Measurements from ENCODE around the gene TPO. TPM values are rescaled to one million over a fixed set of nuclear protein-coding genes. Genes with fewer than 3 reads are reported as not detected.

Gene TPO
- polyA plus RNA-seq, 1 donor from 2014 or later: not detected

DNA sequence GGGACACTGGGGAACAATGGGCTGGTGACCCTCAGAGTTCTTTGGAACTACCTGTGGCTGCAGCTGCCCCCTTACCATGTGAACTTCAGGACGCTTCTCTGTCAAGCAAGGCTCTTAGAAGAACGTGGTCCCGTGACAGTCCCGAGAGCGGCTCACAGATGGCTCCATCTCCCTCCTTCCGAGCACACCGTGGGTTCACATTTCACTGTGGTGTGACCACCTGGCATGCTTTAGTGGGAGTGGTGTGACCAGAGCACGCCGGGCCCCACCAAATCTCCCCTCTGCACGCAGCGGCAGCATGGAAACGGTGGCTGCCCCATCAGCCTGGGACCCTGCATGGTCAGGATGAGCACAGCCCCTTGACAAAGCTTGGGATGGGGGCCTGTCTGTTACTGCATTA lies 9.7 kb upstream of the TPO start:
- H3K27ac ChIP-seq (ENCODE audit: low read length): no peak overlapping the region
- TF ChIP-seq EZH2 (IDR thresholded peaks at IDR 0.05; ENCODE audit: borderline replicate concordance, insufficient read depth, low read length, poor library complexity, severe bottlenecking): no peak
- TF ChIP-seq POLR2AphosphoS5 (IDR thresholded peaks at IDR 0.05): no peak
- no peak for TF ChIP-seq TAF1 (IDR thresholded peaks at IDR 0.05; ENCODE audit: low read depth)
- no peak for TF ChIP-seq RAD21 (conservative IDR thresholded peaks at IDR 0.05)
- no peak for TF ChIP-seq MXI1 (conservative IDR thresholded peaks at IDR 0.05; ENCODE audit: poor library complexity, severe bottlenecking)
- TF ChIP-seq, protein P1, sequence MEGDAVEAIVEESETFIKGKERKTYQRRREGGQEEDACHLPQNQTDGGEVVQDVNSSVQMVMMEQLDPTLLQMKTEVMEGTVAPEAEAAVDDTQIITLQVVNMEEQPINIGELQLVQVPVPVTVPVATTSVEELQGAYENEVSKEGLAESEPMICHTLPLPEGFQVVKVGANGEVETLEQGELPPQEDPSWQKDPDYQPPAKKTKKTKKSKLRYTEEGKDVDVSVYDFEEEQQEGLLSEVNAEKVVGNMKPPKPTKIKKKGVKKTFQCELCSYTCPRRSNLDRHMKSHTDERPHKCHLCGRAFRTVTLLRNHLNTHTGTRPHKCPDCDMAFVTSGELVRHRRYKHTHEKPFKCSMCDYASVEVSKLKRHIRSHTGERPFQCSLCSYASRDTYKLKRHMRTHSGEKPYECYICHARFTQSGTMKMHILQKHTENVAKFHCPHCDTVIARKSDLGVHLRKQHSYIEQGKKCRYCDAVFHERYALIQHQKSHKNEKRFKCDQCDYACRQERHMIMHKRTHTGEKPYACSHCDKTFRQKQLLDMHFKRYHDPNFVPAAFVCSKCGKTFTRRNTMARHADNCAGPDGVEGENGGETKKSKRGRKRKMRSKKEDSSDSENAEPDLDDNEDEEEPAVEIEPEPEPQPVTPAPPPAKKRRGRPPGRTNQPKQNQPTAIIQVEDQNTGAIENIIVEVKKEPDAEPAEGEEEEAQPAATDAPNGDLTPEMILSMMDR (IDR thresholded peaks at IDR 0.05; ENCODE audit: poor library complexity, severe bottlenecking): no peak
- TF ChIP-seq, protein P2, sequence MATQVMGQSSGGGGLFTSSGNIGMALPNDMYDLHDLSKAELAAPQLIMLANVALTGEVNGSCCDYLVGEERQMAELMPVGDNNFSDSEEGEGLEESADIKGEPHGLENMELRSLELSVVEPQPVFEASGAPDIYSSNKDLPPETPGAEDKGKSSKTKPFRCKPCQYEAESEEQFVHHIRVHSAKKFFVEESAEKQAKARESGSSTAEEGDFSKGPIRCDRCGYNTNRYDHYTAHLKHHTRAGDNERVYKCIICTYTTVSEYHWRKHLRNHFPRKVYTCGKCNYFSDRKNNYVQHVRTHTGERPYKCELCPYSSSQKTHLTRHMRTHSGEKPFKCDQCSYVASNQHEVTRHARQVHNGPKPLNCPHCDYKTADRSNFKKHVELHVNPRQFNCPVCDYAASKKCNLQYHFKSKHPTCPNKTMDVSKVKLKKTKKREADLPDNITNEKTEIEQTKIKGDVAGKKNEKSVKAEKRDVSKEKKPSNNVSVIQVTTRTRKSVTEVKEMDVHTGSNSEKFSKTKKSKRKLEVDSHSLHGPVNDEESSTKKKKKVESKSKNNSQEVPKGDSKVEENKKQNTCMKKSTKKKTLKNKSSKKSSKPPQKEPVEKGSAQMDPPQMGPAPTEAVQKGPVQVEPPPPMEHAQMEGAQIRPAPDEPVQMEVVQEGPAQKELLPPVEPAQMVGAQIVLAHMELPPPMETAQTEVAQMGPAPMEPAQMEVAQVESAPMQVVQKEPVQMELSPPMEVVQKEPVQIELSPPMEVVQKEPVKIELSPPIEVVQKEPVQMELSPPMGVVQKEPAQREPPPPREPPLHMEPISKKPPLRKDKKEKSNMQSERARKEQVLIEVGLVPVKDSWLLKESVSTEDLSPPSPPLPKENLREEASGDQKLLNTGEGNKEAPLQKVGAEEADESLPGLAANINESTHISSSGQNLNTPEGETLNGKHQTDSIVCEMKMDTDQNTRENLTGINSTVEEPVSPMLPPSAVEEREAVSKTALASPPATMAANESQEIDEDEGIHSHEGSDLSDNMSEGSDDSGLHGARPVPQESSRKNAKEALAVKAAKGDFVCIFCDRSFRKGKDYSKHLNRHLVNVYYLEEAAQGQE (IDR thresholded peaks at IDR 0.05; ENCODE audit: borderline replicate concordance): no peak
- no peak for TF ChIP-seq SMC3 (conservative IDR thresholded peaks at IDR 0.05; ENCODE audit: poor library complexity)
- no peak for TF ChIP-seq EP300 (conservative IDR thresholded peaks at IDR 0.05; ENCODE audit: poor library complexity, severe bottlenecking)
- no peaks in the 10 kb centered on the region for H3K27me3 ChIP-seq (ENCODE audit: insufficient read depth, low read depth, low read length)
- no peaks in the 10 kb centered on the region for H3K79me2 ChIP-seq (replicated peaks; ENCODE audit: insufficient read depth, low read length)
- no peaks in the 10 kb centered on the region for H3K9me3 ChIP-seq (ENCODE audit: low read length)
- no peak overlapping the region for H3K9ac ChIP-seq (ENCODE audit: low read length)
- no peaks in the 10 kb centered on the region for H4K20me1 ChIP-seq (ENCODE audit: insufficient read depth)
- H3K36me3 ChIP-seq (ENCODE audit: insufficient read depth, low read length): no peaks in the 10 kb centered on the region
- H3K4me2 ChIP-seq (ENCODE audit: low read length): no peak overlapping the region
- no peaks in the 10 kb centered on the region for H3K9me2 ChIP-seq (ENCODE audit: insufficient read depth, low read length)
- H2AFZ ChIP-seq (ENCODE audit: low read depth, low read length): no peak overlapping the region
- no peak overlapping the region for H3K4me3 ChIP-seq (ENCODE audit: low read length)
- H3F3A ChIP-seq (ENCODE audit: insufficient read depth, low read length, poor library complexity, severe bottlenecking): no peaks in the 10 kb centered on the region

DNA sequence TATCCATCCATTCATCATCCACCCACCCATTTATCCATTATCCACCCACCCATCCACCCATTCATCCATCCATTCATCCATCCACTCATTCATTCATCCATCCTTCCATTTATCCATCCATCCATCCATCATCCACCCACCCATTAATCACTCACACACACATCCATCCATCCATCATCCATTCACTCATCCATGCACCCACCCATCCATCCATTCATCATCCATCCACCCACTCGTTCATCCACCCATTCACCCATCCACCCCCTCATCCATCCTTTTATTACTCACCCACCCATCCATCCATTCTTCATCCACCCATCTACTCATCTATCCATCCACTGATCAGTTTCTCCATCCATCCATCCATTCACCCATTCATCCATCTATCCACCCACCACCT lies 8.1 kb upstream of the TPO start:
- H3K27me3 ChIP-seq (ENCODE audit: insufficient read depth, low read depth, low read length): no peaks in the 10 kb centered on the region
- no peaks in the 10 kb centered on the region for H3K9me2 ChIP-seq (ENCODE audit: insufficient read depth, low read length)
- H3K9ac ChIP-seq (ENCODE audit: low read length): no peak overlapping the region
- no peaks in the 10 kb centered on the region for H3K9me3 ChIP-seq (ENCODE audit: low read length)
- H4K20me1 ChIP-seq (ENCODE audit: insufficient read depth): no peaks in the 10 kb centered on the region
- H2AFZ ChIP-seq (ENCODE audit: low read depth, low read length): no peak overlapping the region
- H3F3A ChIP-seq (ENCODE audit: insufficient read depth, low read length, poor library complexity, severe bottlenecking): no peaks in the 10 kb centered on the region
- H3K27ac ChIP-seq (ENCODE audit: low read length): no peak overlapping the region
- TF ChIP-seq, protein P2 (IDR thresholded peaks at IDR 0.05; ENCODE audit: borderline replicate concordance): no peak
- TF ChIP-seq POLR2AphosphoS5 (IDR thresholded peaks at IDR 0.05) (no peak), TAF1 (IDR thresholded peaks at IDR 0.05; ENCODE audit: low read depth) (no peak)
- no peaks in the 10 kb centered on the region for H3K36me3 ChIP-seq (ENCODE audit: insufficient read depth, low read length)
- H3K4me3 ChIP-seq (ENCODE audit: low read length): no peak overlapping the region
- no peaks in the 10 kb centered on the region for H3K79me2 ChIP-seq (replicated peaks; ENCODE audit: insufficient read depth, low read length)
- no peak overlapping the region for H3K4me2 ChIP-seq (ENCODE audit: low read length)
